ENCODE measurements around the gene SCUBE3.

DNA sequence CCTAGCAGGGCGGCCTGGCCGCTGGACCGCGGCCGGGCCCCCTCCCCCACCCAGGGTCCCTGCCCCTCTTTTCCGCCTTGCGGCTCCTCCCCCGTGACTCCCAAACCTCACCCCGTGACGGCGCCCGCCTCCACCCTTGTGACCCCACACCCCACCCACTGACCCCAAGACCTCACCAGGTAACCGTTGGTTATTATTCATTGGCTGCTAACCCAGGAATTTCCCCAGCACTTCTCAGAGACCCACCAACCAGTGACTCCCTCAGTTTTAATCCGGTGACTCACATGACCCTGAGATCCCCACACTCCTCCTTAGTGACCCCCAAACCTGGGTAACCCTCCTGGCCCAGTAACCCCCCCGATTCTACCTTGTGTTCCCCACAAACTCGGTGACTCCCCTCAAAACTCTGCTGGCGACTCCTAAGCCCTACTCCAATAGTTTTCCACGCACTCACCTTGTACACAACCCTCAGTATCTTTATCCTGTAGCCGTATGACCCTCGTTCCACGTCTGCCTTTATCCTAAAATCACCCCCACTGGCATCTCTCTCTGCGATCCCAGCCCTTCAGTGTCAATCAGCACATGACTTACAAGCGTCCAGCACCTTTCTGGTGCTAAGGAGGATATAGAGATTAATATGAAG is 46.3 kb downstream of the SCUBE3 start:
- TF ChIP-seq TAF1 (CRISPR knock-in tag; IDR thresholded peaks at IDR 0.05) (no peak), SMARCC2 (IDR thresholded peaks at IDR 0.05) (no peak), ZSCAN29 (CRISPR knock-in tag; conservative IDR thresholded peaks at IDR 0.05) (no peak), ZFP36L1 (CRISPR knock-in tag; IDR thresholded peaks at IDR 0.05) (no peak), EZH2 (conservative IDR thresholded peaks at IDR 0.05; ENCODE audit: low read depth, low read length) (no peak), IKZF1 (IDR thresholded peaks at IDR 0.05) (no peak), SMARCE1 (IDR thresholded peaks at IDR 0.05; ENCODE audit: borderline replicate concordance) (no peak)
- TF ChIP-seq, protein P1, sequence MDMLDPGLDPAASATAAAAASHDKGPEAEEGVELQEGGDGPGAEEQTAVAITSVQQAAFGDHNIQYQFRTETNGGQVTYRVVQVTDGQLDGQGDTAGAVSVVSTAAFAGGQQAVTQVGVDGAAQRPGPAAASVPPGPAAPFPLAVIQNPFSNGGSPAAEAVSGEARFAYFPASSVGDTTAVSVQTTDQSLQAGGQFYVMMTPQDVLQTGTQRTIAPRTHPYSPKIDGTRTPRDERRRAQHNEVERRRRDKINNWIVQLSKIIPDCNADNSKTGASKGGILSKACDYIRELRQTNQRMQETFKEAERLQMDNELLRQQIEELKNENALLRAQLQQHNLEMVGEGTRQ (IDR thresholded peaks at IDR 0.05; ENCODE audit: low read depth, low read length), result no peak
- TF ChIP-seq, protein P1 (CRISPR knock-in tag; IDR thresholded peaks at IDR 0.05; ENCODE audit: borderline replicate concordance), result no peak
- TF ChIP-seq, protein P2, sequence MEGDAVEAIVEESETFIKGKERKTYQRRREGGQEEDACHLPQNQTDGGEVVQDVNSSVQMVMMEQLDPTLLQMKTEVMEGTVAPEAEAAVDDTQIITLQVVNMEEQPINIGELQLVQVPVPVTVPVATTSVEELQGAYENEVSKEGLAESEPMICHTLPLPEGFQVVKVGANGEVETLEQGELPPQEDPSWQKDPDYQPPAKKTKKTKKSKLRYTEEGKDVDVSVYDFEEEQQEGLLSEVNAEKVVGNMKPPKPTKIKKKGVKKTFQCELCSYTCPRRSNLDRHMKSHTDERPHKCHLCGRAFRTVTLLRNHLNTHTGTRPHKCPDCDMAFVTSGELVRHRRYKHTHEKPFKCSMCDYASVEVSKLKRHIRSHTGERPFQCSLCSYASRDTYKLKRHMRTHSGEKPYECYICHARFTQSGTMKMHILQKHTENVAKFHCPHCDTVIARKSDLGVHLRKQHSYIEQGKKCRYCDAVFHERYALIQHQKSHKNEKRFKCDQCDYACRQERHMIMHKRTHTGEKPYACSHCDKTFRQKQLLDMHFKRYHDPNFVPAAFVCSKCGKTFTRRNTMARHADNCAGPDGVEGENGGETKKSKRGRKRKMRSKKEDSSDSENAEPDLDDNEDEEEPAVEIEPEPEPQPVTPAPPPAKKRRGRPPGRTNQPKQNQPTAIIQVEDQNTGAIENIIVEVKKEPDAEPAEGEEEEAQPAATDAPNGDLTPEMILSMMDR (CRISPR knock-in tag; IDR thresholded peaks at IDR 0.05), result no peak
